Measurements from ENCODE around the gene MCM5. TPM values are rescaled to one million over a fixed set of nuclear protein-coding genes. Genes with fewer than 3 reads are reported as not detected.

The MCM5 gene
- total and polyA plus RNA-seq, 2 experiments from 2014 or later, result 288 to 325 TPM

- TF ChIP-seq CTCF (conservative IDR thresholded peaks at IDR 0.05; ENCODE audit: low read depth in 2 of 2) (no peak), NANOG (IDR thresholded peaks at IDR 0.05; ENCODE audit: borderline replicate concordance) (no peak), STAT1 (IDR thresholded peaks at IDR 0.05; ENCODE audit: unreplicated experiment) (no peak), EZH2 (IDR thresholded peaks at IDR 0.05; ENCODE audit: low read depth, unreplicated experiment) (no peak), REST (IDR thresholded peaks at IDR 0.05; ENCODE audit: unreplicated experiment) (no peak), ZNF114 (CRISPR knock-in tag; IDR thresholded peaks at IDR 0.05) (no peak)
Measured at GRCh38 chr22:35369996-35370395, 29.9 kb upstream of the MCM5 start (continued).

- Histone ChIP-seq H3K4me2 (peak overlapping the region; percentile 49; the same call in 1 of the 2 replicates), H4K20me1 (replicated peaks; ENCODE audit: insufficient read depth) (no peaks in the 10 kb centered on the region), H3K4me1 (ENCODE audit: insufficient read depth) (peaks cover 53% of the 10 kb centered on the region), H3K27me3 (ENCODE audit: insufficient read depth) (no peaks in the 10 kb centered on the region), H3K36me3 (ENCODE audit: insufficient read depth) (no peaks in the 10 kb centered on the region), H3K9me2 (ENCODE audit: insufficient read depth) (no peaks in the 10 kb centered on the region), H3K79me2 (replicated peaks; ENCODE audit: insufficient read depth) (no peaks in the 10 kb centered on the region), H3K4me3 (no peak overlapping the region), H3F3A (replicated peaks; ENCODE audit: low read depth) (peaks cover 27% of the 10 kb centered on the region), H2AFZ (peak overlapping the region; percentile 53; the same call in 1 of the 2 replicates), H3K27ac (ENCODE audit: low read depth) (no peak overlapping the region)
- Mint-ChIP-seq H3K36me3 (ENCODE audit: low read depth) (no peaks in the 10 kb centered on the region), H3K27me3 (ENCODE audit: insufficient read depth, low read depth, poor library complexity) (peaks cover 38% of the 10 kb centered on the region), H3K4me3 (no peak overlapping the region), H3K4me1 (peaks cover 50% of the 10 kb centered on the region), H3K9me3 (peaks cover 5% of the 10 kb centered on the region; the same call in 1 of the 3 replicates), H3K27ac (peak overlapping the region; percentile 43; the same call in 1 of the 2 replicates)
- TF ChIP-seq ETS1 (IDR thresholded peaks at IDR 0.05), result no peak
- TF ChIP-seq JUNB (IDR thresholded peaks at IDR 0.05; ENCODE audit: unreplicated experiment), result no peak
- TF ChIP-seq EZH2phosphoT487 (IDR thresholded peaks at IDR 0.05; ENCODE audit: unreplicated experiment), result no peak
- no peak for TF ChIP-seq NANOG (IDR thresholded peaks at IDR 0.05; ENCODE audit: borderline replicate concordance)
- no peak for TF ChIP-seq ZNF331 (CRISPR knock-in tag; IDR thresholded peaks at IDR 0.05; ENCODE audit: low read depth)
- no peak for DNase-seq (ENCODE audit: low spot score)
- ATAC-seq, result no peak
Measured at GRCh38 chr22:35373781-35374180, 26.2 kb upstream of the MCM5 start.

All from GM23338 (cell line).